ENCODE results near the gene IFNAR2.
A peak's percentile ranks its signal among the peaks of the same experiment; 100 is the strongest.

The IFNAR2 gene

DNA sequence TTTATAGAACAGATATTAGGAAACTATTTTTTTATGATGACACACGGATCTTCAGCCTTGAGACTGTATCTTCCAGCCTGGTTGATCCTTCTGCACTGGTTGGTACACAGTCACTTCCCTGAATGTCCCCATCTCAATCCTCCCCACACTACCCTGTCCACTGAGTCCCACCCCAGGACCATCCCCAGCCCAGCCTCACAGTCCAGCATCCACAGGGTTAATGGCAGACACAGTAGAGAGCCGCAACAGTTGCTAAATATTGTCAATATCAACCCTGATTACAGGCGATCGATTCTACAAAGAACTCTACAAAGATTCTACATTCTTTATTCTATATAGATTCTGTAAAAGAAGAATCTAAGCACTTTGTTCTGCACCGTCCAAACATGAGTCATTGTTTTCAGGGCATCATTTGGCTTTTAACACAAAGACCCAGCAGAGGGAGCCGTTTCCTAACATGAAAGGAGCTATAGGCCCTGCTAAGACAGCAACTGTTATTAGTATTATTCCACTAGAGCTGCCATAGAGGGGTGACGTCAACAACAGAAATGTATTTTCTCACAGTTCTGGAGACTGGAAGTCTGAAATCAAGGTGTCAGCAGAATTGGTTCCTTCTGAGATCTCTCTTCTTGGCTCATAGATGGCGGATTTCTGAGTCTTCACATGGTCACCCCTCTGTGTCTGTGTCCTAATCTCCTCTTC, 30.1 kb upstream of the IFNAR2 start (continued):
- TF ChIP-seq, protein P1, sequence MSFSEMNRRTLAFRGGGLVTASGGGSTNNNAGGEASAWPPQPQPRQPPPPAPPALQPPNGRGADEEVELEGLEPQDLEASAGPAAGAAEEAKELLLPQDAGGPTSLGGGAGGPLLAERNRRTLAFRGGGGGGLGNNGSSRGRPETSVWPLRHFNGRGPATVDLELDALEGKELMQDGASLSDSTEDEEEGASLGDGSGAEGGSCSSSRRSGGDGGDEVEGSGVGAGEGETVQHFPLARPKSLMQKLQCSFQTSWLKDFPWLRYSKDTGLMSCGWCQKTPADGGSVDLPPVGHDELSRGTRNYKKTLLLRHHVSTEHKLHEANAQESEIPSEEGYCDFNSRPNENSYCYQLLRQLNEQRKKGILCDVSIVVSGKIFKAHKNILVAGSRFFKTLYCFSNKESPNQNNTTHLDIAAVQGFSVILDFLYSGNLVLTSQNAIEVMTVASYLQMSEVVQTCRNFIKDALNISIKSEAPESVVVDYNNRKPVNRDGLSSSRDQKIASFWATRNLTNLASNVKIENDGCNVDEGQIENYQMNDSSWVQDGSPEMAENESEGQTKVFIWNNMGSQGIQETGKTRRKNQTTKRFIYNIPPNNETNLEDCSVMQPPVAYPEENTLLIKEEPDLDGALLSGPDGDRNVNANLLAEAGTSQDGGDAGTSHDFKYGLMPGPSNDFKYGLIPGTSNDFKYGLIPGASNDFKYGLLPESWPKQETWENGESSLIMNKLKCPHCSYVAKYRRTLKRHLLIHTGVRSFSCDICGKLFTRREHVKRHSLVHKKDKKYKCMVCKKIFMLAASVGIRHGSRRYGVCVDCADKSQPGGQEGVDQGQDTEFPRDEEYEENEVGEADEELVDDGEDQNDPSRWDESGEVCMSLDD (tag by site-specific recombination; IDR thresholded peaks at IDR 0.05), result no peak
- TF ChIP-seq, protein P2, sequence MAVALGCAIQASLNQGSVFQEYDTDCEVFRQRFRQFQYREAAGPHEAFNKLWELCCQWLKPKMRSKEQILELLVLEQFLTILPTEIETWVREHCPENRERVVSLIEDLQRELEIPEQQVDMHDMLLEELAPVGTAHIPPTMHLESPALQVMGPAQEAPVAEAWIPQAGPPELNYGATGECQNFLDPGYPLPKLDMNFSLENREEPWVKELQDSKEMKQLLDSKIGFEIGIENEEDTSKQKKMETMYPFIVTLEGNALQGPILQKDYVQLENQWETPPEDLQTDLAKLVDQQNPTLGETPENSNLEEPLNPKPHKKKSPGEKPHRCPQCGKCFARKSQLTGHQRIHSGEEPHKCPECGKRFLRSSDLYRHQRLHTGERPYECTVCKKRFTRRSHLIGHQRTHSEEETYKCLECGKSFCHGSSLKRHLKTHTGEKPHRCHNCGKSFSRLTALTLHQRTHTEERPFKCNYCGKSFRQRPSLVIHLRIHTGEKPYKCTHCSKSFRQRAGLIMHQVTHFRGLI (tag by site-specific recombination; IDR thresholded peaks at IDR 0.05), result no peak; the same call in 1 of the 2 replicates
- TF ChIP-seq, protein P3, sequence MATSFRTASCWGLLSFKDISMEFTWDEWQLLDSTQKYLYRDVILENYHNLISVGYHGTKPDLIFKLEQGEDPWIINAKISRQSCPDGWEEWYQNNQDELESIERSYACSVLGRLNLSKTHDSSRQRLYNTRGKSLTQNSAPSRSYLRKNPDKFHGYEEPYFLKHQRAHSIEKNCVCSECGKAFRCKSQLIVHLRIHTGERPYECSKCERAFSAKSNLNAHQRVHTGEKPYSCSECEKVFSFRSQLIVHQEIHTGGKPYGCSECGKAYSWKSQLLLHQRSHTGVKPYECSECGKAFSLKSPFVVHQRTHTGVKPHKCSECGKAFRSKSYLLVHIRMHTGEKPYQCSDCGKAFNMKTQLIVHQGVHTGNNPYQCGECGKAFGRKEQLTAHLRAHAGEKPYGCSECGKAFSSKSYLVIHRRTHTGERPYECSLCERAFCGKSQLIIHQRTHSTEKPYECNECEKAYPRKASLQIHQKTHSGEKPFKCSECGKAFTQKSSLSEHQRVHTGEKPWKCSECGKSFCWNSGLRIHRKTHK (tag by site-specific recombination; IDR thresholded peaks at IDR 0.05), result no peak
- TF ChIP-seq IKZF3 (tag by site-specific recombination; IDR thresholded peaks at IDR 0.05) (no peak), ZNF785 (tag by site-specific recombination; IDR thresholded peaks at IDR 0.05) (no peak), ZNF654 (tag by site-specific recombination; IDR thresholded peaks at IDR 0.05; ENCODE audit: low read depth) (peak; percentile 99), ZIC2 (tag by site-specific recombination; IDR thresholded peaks at IDR 0.05) (no peak), ZNF350 (tag by site-specific recombination; IDR thresholded peaks at IDR 0.05) (no peak), BCL11B (tag by site-specific recombination; IDR thresholded peaks at IDR 0.05; ENCODE audit: low read depth) (no peak), OSR2 (tag by site-specific recombination; IDR thresholded peaks at IDR 0.05) (no peak), YY2 (tag by site-specific recombination; IDR thresholded peaks at IDR 0.05) (no peak), GLI2 (tag by site-specific recombination; IDR thresholded peaks at IDR 0.05; ENCODE audit: borderline replicate concordance, low read depth) (no peak), YY1 (tag by site-specific recombination; IDR thresholded peaks at IDR 0.05) (no peak), ZNF274 (IDR thresholded peaks at IDR 0.05; ENCODE audit: low read length) (no peak), ZNF274 (tag by site-specific recombination; IDR thresholded peaks at IDR 0.05; ENCODE audit: borderline replicate concordance) (no peak), ZBTB21 (tag by site-specific recombination; IDR thresholded peaks at IDR 0.05) (peak; percentile 92), ZNF514 (tag by site-specific recombination; IDR thresholded peaks at IDR 0.05) (no peak), ZFP41 (tag by site-specific recombination; IDR thresholded peaks at IDR 0.05; ENCODE audit: borderline replicate concordance) (no peak), ZNF837 (tag by site-specific recombination; IDR thresholded peaks at IDR 0.05) (no peak), ZNF530 (tag by site-specific recombination; IDR thresholded peaks at IDR 0.05; ENCODE audit: low read depth) (no peak), ZFP3 (tag by site-specific recombination; IDR thresholded peaks at IDR 0.05; ENCODE audit: low read depth) (no peak), ZNF433 (tag by site-specific recombination; IDR thresholded peaks at IDR 0.05; ENCODE audit: low read depth) (no peak), ZNF324 (tag by site-specific recombination; IDR thresholded peaks at IDR 0.05) (no peak)
- TF ChIP-seq, protein P4, sequence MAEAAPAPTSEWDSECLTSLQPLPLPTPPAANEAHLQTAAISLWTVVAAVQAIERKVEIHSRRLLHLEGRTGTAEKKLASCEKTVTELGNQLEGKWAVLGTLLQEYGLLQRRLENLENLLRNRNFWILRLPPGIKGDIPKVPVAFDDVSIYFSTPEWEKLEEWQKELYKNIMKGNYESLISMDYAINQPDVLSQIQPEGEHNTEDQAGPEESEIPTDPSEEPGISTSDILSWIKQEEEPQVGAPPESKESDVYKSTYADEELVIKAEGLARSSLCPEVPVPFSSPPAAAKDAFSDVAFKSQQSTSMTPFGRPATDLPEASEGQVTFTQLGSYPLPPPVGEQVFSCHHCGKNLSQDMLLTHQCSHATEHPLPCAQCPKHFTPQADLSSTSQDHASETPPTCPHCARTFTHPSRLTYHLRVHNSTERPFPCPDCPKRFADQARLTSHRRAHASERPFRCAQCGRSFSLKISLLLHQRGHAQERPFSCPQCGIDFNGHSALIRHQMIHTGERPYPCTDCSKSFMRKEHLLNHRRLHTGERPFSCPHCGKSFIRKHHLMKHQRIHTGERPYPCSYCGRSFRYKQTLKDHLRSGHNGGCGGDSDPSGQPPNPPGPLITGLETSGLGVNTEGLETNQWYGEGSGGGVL (tag by site-specific recombination; IDR thresholded peaks at IDR 0.05), result no peak
- TF ChIP-seq, protein P5, sequence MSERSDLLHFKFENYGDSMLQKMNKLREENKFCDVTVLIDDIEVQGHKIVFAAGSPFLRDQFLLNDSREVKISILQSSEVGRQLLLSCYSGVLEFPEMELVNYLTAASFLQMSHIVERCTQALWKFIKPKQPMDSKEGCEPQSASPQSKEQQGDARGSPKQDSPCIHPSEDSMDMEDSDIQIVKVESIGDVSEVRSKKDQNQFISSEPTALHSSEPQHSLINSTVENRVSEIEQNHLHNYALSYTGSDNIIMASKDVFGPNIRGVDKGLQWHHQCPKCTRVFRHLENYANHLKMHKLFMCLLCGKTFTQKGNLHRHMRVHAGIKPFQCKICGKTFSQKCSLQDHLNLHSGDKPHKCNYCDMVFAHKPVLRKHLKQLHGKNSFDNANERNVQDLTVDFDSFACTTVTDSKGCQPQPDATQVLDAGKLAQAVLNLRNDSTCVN (tag by site-specific recombination; optimal IDR thresholded peaks at IDR 0.05), result no peak
- TF ChIP-seq, protein P6, sequence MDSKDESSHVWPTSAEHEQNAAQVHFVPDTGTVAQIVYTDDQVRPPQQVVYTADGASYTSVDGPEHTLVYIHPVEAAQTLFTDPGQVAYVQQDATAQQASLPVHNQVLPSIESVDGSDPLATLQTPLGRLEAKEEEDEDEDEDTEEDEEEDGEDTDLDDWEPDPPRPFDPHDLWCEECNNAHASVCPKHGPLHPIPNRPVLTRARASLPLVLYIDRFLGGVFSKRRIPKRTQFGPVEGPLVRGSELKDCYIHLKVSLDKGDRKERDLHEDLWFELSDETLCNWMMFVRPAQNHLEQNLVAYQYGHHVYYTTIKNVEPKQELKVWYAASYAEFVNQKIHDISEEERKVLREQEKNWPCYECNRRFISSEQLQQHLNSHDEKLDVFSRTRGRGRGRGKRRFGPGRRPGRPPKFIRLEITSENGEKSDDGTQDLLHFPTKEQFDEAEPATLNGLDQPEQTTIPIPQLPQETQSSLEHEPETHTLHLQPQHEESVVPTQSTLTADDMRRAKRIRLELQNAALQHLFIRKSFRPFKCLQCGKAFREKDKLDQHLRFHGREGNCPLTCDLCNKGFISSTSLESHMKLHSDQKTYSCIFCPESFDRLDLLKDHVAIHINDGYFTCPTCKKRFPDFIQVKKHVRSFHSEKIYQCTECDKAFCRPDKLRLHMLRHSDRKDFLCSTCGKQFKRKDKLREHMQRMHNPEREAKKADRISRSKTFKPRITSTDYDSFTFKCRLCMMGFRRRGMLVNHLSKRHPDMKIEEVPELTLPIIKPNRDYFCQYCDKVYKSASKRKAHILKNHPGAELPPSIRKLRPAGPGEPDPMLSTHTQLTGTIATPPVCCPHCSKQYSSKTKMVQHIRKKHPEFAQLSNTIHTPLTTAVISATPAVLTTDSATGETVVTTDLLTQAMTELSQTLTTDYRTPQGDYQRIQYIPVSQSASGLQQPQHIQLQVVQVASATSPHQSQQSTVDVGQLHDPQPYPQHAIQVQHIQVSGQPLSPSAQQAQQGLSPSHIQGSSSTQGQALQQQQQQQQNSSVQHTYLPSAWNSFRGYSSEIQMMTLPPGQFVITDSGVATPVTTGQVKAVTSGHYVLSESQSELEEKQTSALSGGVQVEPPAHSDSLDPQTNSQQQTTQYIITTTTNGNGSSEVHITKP (tag by site-specific recombination; IDR thresholded peaks at IDR 0.05), result peak; percentile 85
